ENCODE measurements around the gene SEMA3D. TPM values are rescaled to one million over a fixed set of nuclear protein-coding genes. Genes with fewer than 3 reads are reported as not detected.
"Not testable (repeated sequence)": the region's sequence is repeated elsewhere in the genome, so short reads cannot be mapped to it uniquely, and the experiment has no call there.

The SEMA3D gene
- total RNA-seq, 1 donor from 2014 or later: 0.47 TPM

DNA sequence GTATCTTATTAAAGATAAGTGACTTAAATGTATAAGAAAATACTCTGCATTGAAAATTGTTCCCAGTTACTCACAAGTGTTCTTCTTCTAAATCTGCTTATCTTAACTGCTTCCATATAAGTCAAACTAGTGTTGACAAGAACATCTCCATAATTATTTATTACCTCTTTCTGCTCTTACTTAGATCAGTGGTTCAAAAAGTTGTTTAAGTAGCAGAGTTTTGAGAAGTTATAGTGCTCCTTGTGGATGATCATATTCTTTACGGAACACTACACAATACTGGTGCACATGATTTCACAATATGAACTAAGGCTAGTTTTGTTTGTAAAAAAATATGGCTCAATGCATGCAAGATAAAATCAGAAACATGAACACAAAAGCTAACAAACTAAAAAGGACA is 168.4 kb downstream of the SEMA3D start:
- intact Hi-C loops (cut with micrococcal nuclease): no loop called here
- H3K36me3 Mint-ChIP-seq (ENCODE audit: low read depth): no peaks in the 10 kb centered on the region
- H3K27me3 Mint-ChIP-seq: no peaks in the 10 kb centered on the region
- DNase-seq: no peak
- H3K4me1 Mint-ChIP-seq: no peaks in the 10 kb centered on the region
- no peak overlapping the region for H3K27ac Mint-ChIP-seq
- H3K9me3 Mint-ChIP-seq: no peaks in the 10 kb centered on the region
- no peak overlapping the region for H3K4me3 Mint-ChIP-seq

DNA sequence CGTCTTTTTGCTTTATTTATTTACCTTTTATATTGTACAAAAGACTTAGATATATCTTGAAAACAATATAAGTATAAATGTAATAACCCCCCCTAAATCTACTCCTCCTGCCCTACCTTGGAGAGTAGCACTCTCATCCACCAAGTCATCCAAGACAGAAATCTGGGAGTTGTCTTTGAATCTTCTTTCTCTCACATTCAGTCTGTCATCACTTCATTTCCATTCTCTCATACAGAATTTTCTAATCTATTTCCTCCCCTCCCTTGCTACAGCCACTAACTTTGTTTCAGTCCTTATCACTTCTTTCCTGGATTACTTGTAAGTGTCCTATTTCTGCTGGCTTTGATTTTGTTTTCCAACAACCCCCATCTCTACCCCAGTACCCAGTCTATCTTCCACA is 170.6 kb downstream of the SEMA3D start:
- Mint-ChIP-seq H3K9me3 (no peaks in the 10 kb centered on the region), H3K27ac (no peak overlapping the region), H3K27me3 (no peaks in the 10 kb centered on the region), H3K4me3 (no peak overlapping the region), H3K4me1 (no peaks in the 10 kb centered on the region), H3K36me3 (ENCODE audit: low read depth) (no peaks in the 10 kb centered on the region)
- intact Hi-C loops (cut with micrococcal nuclease): no loop called here
- DNase-seq: no peak

DNA sequence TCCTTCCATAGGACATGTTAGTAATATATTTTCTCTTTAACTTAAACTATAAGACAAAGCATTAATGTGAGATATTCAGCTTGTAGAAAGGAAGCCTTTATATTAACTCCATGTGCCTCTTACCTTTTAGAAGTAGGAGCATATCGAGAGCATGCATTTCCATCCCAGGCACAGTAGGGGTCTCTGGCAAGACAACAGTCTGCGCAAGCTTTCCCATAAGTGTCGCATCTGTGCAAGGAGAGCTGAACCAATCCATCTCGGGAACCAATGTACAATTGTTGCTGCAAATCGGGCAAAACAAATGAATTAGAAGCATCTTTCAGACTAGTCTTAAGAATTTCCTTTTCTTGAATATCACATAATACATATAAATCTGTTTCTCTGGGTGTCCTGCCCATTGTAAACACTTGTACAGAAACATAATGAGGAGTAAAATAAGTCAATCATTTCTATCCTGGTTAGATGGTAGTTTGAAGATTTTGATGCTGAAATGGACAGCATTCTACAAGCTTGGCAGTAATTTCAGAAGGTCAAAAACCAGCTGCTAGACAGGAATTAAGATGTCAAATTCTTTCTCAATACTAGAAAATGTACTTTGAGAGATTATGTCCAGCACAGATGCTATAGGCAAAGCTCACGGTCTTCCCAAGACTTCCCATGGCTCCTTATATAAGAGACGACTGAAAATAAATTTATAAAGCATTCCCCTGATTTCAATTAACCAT is 171.8 kb downstream of the SEMA3D start:
- Mint-ChIP-seq H3K27me3 (no peaks in the 10 kb centered on the region), H3K4me3 (no peak overlapping the region), H3K36me3 (ENCODE audit: low read depth) (no peaks in the 10 kb centered on the region), H3K27ac (no peak overlapping the region), H3K9me3 (no peaks in the 10 kb centered on the region), H3K4me1 (no peaks in the 10 kb centered on the region)
- no peak for DNase-seq
- intact Hi-C loops (cut with micrococcal nuclease): no loop called here

DNA sequence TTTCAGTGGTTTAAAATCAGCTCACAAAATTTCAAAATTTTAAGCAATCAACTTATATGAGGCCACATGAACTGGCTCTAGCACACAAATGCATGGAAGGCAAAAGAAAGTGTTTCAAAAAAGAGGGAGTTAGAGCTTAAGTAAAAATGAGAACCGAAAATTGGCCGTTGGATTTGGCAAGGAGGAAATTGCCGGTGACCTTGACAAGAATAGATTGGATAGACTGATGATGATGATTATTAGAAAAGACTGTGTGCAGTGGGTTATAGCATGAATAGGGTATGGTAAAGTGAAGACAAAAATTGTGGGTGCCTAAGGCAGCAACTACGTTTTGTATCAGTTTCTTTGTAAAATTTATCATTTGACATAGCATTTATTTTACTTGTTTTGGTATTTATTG is 175.7 kb downstream of the SEMA3D start:
- Mint-ChIP-seq H3K4me3 (no peak overlapping the region), H3K27me3 (peaks cover 1% of the 10 kb centered on the region), H3K27ac (no peak overlapping the region), H3K4me1 (no peaks in the 10 kb centered on the region), H3K9me3 (no peaks in the 10 kb centered on the region), H3K36me3 (ENCODE audit: low read depth) (no peaks in the 10 kb centered on the region)
- intact Hi-C loops (cut with micrococcal nuclease): no loop called here
- DNase-seq: no peak

DNA sequence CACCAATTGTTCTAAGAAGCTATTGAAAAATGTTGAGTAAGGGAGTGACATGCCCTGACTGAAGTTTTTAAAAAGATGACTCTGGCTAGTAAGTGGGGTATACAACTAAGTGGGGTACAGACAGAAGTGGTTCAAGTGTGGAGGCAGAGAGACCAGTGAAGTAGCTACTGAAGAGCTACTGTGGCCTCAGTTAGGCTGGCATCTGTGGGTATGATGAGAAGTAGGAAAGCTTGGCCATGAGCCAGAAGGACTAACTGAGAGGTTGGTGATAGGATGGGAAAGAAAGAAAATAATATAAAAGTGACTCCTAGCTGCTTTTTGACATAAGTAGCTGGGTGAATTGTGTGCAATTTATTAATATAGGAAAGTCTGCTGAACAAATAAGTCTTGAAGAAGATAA is 176.6 kb downstream of the SEMA3D start:
- DNase-seq: no peak
- Mint-ChIP-seq H3K27me3 (peaks cover 1% of the 10 kb centered on the region), H3K36me3 (ENCODE audit: low read depth) (no peaks in the 10 kb centered on the region), H3K4me3 (no peak overlapping the region), H3K4me1 (no peaks in the 10 kb centered on the region), H3K9me3 (no peaks in the 10 kb centered on the region), H3K27ac (no peak overlapping the region)
- intact Hi-C loops (cut with micrococcal nuclease): no loop called here

DNA sequence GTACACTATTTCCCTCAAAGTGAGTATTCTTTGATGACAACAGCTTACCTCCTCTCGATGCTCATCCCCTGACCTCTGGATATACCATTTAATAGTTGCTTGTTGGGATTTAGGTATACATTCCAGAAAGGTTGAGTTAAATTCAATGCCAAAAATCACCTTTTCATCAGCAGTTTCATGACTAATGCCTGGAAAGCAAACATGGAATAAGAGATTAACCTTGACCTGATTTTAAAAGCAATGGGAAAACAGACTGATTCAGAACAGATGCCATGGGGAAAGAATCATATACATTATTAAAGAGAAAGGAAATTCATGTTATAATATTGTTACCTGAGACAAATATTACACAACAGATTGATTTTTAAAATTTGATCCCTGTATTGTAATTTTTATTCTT is 180.1 kb downstream of the SEMA3D start:
- no peaks in the 10 kb centered on the region for H3K9me3 Mint-ChIP-seq
- H3K27me3 Mint-ChIP-seq: peaks cover 4% of the 10 kb centered on the region
- no peak for DNase-seq
- H3K27ac Mint-ChIP-seq: no peak overlapping the region
- no peaks in the 10 kb centered on the region for H3K36me3 Mint-ChIP-seq (ENCODE audit: low read depth)
- intact Hi-C loops (cut with micrococcal nuclease): no loop called here
- no peaks in the 10 kb centered on the region for H3K4me1 Mint-ChIP-seq
- H3K4me3 Mint-ChIP-seq: no peak overlapping the region

DNA sequence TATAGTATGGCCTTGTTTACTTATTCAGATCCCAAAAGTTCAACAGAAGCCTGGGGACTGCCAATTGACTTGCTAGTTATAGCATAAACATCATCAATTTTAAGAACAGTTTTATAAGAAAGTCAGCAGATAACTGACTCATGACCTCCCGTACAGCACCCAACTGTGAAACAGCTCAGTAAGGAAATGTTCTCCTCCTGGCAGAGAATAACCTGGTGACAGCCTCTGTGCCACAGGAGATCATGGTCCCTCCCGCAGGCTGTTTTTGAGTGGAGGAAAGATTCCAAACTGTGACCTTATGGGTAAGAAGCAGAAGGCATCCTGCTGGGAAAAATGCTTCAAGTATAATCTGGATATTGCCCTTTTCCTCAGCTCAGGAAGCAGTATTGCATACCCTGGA is 182.5 kb downstream of the SEMA3D start:
- Mint-ChIP-seq H3K36me3 (ENCODE audit: low read depth) (no peaks in the 10 kb centered on the region), H3K27ac (no peak overlapping the region), H3K9me3 (no peaks in the 10 kb centered on the region), H3K4me1 (no peaks in the 10 kb centered on the region), H3K27me3 (peaks cover 4% of the 10 kb centered on the region), H3K4me3 (no peak overlapping the region)
- intact Hi-C loops (cut with micrococcal nuclease): no loop called here
- no peak for DNase-seq

DNA sequence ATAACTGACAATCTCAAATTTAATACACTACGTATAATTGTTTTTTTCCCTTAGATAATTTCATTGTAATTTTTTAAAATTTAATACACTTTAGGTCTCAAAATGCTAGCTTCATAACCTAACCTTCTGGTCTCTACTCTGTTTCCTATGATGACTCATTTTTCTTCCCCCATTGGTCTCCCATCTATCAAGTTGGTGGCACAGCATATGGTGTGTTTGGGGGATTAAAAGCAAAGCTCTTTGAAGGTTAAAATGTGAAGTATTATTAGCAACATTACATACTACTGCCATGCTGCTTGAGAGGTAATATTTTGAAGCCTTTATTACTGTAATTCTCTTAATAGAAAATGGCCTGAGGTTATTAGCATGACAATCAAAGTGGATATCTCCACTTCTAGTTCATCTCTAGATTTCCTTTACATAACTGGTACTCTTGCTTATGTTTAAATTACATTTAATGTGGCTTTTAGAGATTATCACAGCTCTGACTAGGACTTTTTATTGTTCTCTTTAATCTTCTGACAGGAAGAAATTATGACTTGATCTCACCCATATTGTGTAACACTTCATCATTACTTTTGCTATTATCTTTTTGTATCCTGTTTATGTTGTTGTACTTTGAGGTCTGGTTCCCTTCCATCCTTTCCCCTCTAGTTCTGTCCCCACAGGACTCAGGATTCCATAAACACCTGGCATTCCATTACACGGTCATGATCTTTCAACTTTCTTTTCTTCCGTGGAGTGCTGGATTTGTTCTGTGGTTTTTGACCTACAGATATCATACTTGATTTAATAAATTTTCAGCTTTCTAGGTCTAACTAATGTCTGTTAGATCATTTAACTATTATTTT is 185.1 kb downstream of the SEMA3D start:
- no peaks in the 10 kb centered on the region for H3K9me3 Mint-ChIP-seq
- H3K27ac Mint-ChIP-seq: no peak overlapping the region
- no peak for DNase-seq
- peaks cover 2% of the 10 kb centered on the region for H3K4me1 Mint-ChIP-seq
- H3K36me3 Mint-ChIP-seq (ENCODE audit: low read depth): no peaks in the 10 kb centered on the region
- intact Hi-C loops (cut with micrococcal nuclease): no loop called here
- H3K27me3 Mint-ChIP-seq: peaks cover 4% of the 10 kb centered on the region
- H3K4me3 Mint-ChIP-seq: no peak overlapping the region

DNA sequence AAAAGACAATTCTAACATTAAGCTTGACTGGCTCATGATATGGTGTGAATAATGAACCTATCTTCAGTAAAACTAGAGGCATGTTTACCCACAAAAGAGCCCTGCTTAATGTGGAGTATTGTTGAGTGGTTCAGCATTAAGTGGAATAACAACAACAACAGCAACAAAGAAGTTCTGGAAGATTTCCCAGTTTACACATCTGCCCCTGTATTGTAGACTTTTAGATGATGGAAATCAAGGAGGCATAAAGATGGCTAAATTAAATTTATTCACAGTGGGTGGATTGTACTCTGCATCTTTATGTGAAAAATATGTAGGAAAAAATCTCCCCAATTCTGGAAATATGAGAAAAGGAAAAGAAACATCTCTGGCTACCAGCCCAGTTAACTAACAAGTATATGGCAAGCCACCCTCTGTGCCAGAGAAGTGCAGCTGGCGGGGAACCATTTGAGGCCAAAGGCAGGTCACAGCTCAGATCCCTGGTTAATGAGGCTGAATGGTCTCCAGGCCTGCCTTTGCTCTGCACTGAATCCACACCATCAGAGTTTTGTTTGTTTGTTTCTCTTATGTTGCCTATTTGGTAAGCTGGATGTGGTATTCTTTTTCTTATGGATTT is 186.0 kb downstream of the SEMA3D start:
- H3K9me3 Mint-ChIP-seq: no peaks in the 10 kb centered on the region
- peaks cover 2% of the 10 kb centered on the region for H3K4me1 Mint-ChIP-seq
- intact Hi-C loops (cut with micrococcal nuclease): no loop called here
- peaks cover 2% of the 10 kb centered on the region for H3K27me3 Mint-ChIP-seq
- no peaks in the 10 kb centered on the region for H3K36me3 Mint-ChIP-seq (ENCODE audit: low read depth)
- no peak overlapping the region for H3K27ac Mint-ChIP-seq
- DNase-seq: no peak
- H3K4me3 Mint-ChIP-seq: no peak overlapping the region

DNA sequence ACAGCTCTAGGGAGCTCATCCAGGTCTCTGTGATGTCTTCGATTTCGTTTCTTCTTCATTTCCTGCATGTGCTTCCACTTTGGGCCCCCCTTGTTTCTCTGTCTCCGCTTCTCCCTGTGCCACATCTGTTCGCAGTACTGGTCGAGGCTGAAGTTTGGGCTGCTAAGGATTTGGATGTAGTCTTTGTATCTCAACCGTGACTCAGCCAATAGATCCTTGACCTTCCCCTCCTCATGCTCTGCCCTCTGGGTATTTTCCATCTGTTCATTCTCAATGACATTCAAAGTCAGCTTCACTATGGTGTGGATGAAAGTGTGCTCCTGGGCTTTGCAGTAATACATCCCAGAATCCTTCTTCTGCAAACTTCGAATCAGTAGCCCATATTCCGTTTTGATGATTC is 187.4 kb downstream of the SEMA3D start:
- intact Hi-C loops (cut with micrococcal nuclease): no loop called here
- Mint-ChIP-seq H3K4me3 (no peak overlapping the region), H3K36me3 (ENCODE audit: low read depth) (no peaks in the 10 kb centered on the region), H3K4me1 (peaks cover 2% of the 10 kb centered on the region), H3K27me3 (peaks cover 2% of the 10 kb centered on the region), H3K9me3 (no peaks in the 10 kb centered on the region), H3K27ac (no peak overlapping the region)
- no peak for DNase-seq

DNA sequence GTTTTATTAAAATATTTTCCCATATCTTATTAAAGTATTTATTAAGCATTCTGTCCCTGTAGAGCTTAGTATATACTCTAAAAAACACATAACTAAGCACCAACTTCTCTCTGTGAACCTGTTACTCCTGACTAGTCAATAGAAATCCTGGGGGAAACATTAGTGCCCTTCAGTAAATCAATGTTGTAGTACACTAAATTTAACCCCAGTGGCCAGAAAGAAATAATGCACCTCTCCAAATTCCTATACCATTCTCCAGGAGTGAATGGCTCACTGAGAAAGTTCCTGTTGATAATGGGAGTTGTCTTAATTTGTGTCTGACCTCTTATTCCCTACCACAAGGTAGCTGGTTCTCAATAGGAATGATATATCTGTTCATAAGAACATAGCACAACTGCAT is 188.2 kb downstream of the SEMA3D start:
- intact Hi-C loops (cut with micrococcal nuclease): no loop called here
- H3K9me3 Mint-ChIP-seq: no peaks in the 10 kb centered on the region
- H3K4me3 Mint-ChIP-seq: no peak overlapping the region
- no peak for DNase-seq
- no peaks in the 10 kb centered on the region for H3K36me3 Mint-ChIP-seq (ENCODE audit: low read depth)
- H3K4me1 Mint-ChIP-seq: peaks cover 2% of the 10 kb centered on the region
- no peak overlapping the region for H3K27ac Mint-ChIP-seq
- H3K27me3 Mint-ChIP-seq: peaks cover 2% of the 10 kb centered on the region

DNA sequence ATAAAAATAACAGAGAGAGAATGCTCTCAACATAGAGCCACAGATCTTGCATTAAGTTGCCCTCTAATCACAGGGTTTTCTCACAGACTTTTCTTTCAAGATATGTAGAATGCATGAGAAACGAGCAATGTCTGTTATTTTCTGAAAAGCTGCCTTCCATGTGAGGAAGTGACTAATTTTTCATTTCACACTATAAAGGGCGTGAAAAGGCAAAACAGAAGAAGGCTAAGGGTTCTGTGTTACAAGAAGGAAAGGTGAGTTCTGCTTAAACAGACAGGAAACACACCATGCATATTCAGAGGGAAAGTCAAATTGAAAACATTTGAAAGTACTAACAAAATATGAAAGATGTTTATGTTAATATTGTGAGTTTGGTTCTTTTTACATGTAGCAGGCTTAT is 189.2 kb downstream of the SEMA3D start:
- H3K4me3 Mint-ChIP-seq: no peak overlapping the region
- no peak overlapping the region for H3K27ac Mint-ChIP-seq
- intact Hi-C loops (cut with micrococcal nuclease): no loop called here
- no peak for DNase-seq
- peaks cover 2% of the 10 kb centered on the region for H3K4me1 Mint-ChIP-seq
- H3K36me3 Mint-ChIP-seq (ENCODE audit: low read depth): no peaks in the 10 kb centered on the region
- no peaks in the 10 kb centered on the region for H3K9me3 Mint-ChIP-seq
- peaks cover 1% of the 10 kb centered on the region for H3K27me3 Mint-ChIP-seq

DNA sequence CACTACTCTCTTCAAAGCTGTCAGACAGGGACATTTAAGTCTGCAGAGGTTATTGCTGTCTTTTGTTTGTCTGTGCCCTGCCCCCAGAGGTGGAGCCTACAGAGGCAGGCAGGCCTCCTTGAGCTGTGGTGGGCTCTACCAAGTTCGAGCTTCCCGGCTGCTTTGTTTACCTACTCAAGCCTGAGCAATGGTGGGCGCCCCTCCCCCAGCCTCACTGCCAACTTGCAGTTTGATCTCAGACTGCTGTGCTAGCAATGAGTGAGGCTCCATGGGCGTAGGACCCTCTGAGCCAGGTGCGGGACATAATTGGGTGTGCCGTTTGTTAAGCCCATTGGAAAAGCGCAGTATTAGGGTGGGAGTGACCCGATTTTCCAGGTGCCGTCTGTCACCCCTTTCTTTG is 193.9 kb downstream of the SEMA3D start:
- not testable (repeated sequence) for H3K27me3 Mint-ChIP-seq, H3K4me1 Mint-ChIP-seq

DNA sequence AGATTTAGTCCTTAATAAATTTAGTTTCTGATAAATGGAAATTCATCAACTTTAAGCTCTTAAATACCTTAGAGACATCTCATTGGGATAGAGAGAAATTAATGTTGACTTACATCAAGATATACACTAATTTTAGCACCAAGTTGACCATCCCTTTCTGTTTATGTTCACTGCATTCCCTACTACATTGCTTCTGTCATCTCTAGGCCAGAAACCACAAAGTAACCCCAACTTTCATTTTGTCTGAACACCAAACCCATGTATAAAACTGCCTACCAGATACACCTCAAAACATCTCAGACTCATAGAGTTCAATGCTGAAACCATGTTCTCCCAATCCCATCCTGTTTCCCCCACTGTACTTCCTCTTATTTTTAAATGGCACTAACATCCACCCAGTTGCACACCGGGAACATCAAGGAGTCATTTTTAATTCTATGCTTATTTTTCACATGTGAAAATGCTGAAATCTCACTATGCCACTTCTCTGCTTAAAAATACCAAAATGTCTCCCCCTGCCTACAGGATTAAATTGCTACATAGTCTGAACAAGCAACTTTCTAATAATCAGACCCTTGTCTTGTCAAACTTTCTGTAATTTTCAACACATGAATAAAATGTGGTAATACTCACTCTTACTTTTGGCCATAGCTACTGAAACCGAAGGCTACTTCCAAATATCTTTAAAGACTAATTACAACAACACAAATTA is 201.6 kb downstream of the SEMA3D start:
- no peak for DNase-seq
- intact Hi-C loops (cut with micrococcal nuclease): no loop called here
- H3K4me3 Mint-ChIP-seq: no peak overlapping the region
- no peak overlapping the region for H3K27ac Mint-ChIP-seq
- no peaks in the 10 kb centered on the region for H3K27me3 Mint-ChIP-seq
- H3K9me3 Mint-ChIP-seq: no peaks in the 10 kb centered on the region
- no peaks in the 10 kb centered on the region for H3K36me3 Mint-ChIP-seq (ENCODE audit: low read depth)
- H3K4me1 Mint-ChIP-seq: peaks cover 3% of the 10 kb centered on the region

More for the DNA sequence above, 193.9 kb downstream of the SEMA3D start:
- DNase-seq; H3K9me3 Mint-ChIP-seq; H3K27ac Mint-ChIP-seq; H3K36me3 Mint-ChIP-seq (ENCODE audit: low read depth); H3K4me3 Mint-ChIP-seq; intact Hi-C loops (cut with micrococcal nuclease): not testable (repeated sequence)
